GM18511 (cell line): Measurements from ENCODE around the gene KCNMB3.
"Not testable (repeated sequence)": the region's sequence is repeated elsewhere in the genome, so short reads cannot be mapped to it uniquely, and the experiment has no call there.

Experiments used
- ATAC-seq: cut with Tn5 transposase; IDR thresholded peaks from one replicate; pipeline ENCODE4 v1.9.1; 2021; ENCODE audit warnings: mild to moderate bottlenecking, moderate library complexity; ENCODE audit not compliant: unreplicated experiment

The KCNMB3 gene

DNA sequence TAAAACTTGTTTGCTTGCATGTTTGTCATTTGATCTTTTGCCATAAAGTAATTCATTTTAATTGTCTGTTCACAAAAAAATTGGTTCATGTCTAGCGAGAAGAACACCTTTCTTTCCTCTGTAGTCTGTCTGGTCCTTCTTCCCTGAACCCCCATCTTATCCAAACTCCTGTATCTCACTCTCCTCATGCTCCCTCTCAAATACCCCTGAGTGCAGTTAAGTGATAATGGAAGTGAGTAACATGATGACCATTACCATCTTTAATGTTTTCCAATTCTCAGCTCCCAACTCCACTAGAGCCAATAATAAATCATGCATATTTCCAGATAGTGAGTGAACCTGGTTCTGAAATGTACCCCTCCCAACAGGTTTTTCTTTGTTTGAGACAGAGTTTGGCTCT, 14.2 kb upstream of the KCNMB3 start:
- no peak for ATAC-seq

DNA sequence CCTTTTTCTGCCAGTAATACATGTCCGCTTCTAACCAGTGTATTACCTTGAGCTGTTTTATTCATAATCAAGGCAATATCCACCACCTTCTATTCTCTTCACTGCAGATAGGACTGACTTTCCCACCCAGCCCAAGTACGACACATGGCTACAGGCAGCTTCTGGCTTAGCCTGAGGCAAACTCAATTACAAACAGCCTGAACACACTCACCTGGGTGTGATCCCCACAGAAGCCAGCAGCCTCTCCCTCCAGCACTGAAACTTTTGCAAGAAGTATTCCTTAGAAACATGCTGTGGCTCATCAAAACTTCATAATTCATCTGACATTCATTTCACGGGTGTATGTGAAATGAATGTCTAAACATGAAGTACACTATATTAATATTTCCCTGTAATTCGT, 13.5 kb upstream of the KCNMB3 start:
- ATAC-seq: no peak

DNA sequence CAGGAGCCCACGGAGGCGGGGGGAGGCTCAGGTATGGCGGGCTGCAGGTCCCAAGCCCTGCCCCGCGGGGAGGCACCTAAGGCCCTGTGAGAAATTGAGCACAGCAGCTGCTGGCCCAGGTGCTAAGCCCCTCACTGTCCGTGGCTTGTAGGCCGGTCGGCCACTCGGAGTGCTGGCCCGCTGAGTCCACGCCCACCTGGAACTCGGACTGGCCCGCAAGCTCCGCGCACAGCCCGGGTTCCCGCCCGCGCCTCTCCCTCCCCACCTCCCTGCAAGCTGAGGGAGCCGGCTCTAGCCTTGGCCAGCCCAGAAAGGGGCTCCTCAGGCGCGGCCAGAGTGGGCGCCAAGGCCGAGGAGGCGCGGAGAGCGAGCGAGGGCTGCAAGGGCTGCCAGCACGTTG, 12.2 kb upstream of the KCNMB3 start:
- no peak for ATAC-seq

DNA sequence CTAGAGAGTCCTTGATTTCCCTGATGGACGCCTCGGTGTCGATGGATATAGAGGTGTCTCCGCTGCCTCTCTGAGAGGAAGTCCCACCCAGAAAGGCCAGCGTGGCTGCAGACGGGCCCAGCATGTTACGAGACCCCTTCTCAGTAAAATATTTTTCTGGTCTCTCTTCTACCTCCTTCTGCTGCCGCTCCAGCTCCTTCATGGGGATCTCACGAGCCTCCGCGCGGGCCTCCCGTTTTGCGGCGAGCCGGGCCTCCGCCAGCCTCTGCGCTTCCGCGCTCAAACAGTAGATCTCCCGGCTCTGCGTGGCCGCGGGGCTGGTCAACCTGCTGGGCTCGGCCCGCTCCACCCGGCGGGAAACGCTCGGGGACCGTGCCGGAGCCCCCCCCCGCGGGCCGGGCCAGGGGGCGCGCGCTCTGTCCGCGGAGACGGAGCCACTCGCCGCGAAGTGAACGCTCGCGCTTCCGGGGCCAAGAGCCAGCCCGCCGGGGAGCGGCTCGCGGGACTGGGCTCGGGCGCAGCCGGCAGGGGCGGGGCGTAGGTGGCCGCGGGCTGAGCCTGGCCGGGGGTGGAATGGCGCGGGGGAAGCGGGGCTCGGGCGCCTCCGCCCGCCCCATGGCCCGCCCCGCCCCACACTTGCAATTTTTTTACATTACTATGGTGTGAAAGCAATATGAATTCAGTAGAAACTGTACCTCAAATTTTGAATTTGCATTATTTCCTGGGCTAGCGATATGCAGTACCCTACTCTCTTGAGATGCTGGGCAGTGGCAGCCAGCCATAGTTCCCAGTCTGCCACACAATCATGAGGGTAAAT, 10.2 kb upstream of the KCNMB3 start:
- ATAC-seq: peak; percentile 91

DNA sequence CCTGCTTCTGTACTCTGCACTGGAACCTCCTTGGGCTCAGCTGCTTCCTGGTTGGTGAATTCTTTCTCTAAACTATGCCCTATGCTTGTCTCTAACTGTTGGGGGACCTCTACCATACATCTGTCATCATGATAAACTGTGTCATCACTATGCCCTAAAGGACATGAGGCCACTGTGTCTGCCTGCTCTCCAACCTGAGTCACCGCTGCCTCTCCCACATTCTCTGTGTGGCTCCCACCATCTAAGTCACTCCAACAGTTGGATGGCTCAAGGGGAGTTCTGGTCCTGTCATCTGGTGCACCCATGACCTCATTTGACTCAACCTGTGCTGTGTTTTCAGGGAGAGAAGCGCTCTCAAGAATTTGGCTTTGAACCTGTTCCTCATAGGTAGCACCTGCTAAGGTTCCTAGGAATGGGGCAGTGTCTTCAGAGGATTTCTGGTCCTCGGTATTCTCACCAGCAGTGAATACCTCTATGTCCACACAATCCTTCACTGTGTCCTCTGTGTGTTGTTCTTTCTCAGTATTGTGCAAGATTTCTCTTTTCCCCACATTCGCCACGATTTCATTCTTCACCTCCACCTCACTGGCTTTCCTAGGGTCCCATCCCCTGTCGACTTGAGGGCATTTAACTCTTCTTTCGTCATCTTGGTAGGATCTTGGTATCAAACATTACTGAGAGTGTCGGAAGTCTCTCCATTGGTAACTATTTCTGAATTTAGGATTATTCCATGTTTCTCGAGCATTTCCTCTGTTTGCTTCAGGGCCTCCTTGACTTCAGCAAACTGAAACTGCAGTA, 9.2 kb upstream of the KCNMB3 start:
- not testable (repeated sequence) for ATAC-seq

DNA sequence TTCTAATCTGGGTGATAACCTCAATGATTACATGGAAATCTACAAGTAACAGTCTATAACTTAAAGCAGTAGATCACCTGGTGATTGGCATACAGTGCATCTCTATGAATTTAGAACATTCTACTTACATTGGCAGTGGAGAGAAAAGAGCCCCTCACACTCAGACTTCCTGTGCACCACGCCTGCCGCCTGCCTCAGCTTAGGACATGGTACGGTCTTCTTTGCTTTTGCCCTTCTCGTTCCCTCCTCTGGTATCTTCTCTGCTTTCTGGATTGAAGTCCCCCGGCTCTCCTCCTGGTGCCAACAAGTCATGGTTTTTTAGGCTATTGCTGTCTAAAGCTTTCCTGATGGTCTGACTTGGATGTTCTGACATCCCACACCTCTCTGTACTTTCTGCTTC, 7.9 kb upstream of the KCNMB3 start:
- no peak for ATAC-seq

DNA sequence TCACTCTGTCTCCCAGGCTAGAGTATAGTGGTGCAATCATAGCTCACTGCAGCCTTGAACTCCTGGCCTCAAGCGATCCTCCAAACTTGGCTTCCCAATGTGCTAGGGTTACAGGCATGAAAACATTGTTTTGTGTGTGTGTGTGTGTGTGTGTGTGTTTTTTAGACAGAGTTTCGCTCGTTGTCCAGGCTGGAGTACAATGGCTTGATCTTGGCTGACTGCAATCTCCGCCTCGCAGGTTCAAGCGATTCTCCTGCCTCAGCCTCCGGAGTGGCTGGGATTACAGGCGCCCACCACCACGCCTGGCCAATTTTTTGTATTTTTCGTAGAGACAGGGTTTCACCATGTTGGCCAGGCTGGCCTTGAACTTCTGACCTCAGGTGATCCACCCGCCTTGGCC, 6.8 kb upstream of the KCNMB3 start:
- not testable (repeated sequence) for ATAC-seq

DNA sequence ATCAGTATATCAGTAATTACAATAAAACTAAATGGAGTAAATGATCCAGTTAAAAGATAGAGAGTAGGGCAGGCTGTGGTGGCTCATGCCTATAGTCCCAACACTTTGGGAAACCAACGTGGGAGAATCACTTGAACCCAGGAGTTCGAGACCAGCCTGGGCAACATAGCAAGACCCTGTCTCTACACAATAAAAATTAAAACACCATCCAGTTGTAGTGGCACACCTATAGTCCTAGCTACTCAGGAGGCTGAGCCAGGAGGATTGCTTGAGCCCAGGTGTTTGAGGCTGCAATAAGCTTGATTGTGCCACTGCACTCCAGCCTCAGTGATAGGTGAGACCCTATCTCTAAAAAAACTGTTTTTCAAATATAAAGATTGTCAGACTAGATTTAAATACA, 5.9 kb upstream of the KCNMB3 start:
- no peak for ATAC-seq

DNA sequence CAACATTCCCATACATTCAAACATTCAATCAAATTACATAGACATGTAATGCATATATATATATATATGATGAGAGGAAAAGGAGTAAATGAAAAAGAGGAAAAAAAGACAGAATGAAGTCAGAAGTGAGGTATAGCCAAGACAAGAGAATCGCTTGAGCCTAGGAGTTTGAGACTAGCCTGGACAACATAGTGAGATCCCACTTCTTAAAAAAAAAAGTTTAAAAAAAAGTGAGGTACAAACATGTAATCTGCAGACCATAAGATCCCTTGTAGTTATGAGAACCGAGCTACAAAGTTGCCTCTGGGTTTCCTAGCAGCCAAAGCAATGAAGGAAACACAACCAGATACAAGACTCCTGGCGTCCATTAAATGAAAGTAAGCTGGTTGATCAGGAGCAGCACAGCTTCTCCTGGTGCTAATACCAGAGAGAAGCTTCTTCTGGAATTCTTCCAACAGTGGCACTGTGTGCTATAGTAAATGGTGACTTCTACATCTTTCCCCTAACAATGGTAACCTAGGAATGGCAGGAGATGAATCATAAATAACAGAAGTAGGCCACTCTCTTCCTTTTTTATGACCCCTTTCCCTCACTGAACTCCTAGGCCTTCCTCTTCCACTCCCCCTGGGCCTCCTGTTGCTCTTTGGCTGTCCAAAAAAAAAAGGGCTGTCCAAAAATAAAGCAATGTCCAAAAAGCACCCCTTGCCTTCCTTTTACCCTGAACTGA, 3.5 kb downstream of the KCNMB3 start:
- no peak for ATAC-seq

DNA sequence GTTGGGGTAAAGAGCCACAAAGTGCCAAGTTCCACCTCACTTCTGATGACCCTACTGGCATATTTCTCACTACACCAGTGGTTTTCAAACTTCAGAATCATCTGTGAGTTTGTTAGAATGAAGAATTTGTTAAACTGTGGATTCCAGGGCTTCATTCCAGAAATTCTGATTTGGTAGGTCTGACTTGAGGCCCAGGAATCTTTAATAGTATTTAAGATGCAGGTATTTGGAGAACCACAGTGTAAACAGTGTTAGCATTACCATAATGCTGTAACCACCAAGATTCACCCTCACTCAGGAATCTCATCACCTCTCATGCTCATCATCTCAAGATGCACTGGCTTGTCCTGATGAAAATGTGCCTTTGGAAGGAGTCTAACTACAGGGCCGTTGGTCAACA, 6.0 kb downstream of the KCNMB3 start:
- no peak for ATAC-seq

DNA sequence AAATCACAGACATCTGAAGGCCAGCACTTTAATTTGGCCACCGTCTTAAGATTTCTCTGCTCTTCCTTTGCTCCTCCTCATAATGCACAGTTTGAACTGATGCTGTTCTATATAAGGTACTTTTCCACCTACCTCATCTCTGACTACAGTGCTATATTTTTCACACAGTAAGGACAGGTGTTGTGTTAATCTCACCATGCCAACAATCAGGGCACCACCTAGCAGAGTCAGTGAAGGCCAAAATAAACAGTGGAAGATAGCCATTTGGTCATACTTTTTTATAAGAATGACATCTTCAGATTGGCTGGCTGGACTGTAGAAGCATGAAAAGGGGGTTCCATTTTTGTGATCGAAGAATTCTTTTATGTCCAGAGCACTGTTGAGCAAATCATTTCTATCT, 8.1 kb downstream of the KCNMB3 start:
- ATAC-seq: not testable (repeated sequence)

DNA sequence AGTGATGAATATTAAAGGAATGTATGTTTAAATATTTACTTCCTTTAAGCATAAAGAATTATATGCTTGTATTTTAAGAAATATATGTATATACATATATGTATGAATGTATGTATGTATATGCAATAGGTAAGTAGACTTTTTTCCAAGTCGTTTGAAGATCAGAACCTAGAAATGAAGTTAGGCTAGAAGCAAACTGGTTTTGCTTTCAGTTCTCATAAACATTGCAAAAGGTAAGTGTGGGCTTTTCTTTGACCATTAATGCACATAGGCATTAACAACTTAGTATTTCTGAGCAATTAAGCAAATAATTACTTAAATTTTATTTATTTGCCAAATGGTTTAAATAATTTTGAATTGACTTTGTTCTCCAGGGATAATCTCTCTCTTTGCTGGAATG, 10.6 kb downstream of the KCNMB3 start:
- ATAC-seq: peak; percentile 44

DNA sequence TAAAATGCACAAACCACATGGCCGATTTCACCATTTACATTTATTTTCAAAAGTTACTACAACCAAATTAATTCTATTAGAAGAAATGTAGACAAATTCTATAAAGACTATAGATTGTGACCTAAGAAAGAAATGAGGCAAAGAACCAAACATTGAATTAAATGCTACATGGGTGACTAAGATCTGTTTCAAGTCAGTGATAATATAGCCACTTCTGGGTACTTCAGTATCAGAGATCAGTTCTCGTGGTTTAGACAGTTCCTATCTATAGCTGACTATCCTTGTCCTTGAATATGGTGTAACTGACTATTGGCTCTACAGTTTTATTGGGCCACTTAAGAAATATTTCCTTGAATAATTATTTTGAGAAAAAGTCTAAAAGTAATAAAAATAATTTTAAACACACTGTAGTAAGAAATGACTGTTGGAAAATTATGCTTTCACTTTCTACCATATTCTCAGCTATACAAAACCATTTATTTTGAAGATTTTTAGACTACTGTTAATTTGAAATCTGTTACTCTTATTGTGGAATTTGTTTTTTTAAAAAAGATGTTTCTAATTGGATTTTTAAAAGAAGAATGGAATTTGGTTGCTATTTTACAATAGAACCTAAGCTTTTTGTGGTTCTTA, 14.1 kb downstream of the KCNMB3 start:
- ATAC-seq: peak; percentile 83

DNA sequence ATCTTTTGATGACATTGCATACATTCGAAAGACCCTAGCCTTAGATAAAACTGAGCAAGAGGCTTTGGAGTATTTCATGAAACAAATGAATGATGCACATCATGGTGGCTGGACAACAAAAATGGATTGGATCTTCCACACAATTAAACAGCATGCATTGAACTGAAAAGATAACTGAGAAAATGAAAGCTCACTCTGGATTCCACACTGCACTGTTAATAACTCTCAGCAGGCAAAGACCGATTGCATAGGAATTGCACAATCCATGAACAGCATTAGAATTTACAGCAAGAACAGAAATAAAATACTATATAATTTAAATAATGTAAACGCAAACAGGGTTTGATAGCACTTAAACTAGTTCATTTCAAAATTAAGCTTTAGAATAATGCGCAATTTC, 16.7 kb downstream of the KCNMB3 start:
- no peak for ATAC-seq

DNA sequence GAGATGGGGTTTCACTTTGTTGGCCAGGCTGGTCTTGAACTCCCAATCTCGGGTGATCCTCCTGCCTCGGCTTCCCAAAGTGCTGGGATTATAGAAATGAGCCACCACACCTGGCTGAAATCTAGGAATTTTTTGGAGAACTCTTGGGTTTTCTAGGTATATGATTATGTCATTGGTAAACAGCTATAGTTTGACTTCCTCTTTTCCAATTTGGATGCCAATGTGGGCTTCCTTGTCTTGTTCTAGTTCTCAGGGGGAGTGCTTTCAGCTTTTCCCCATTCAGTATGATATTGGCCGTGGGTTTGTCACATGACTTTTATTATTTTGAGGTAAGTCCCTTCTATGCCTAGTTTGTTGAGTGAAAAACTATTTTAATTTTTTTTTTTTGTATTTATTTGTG, 17.9 kb downstream of the KCNMB3 start:
- ATAC-seq: no peak

DNA sequence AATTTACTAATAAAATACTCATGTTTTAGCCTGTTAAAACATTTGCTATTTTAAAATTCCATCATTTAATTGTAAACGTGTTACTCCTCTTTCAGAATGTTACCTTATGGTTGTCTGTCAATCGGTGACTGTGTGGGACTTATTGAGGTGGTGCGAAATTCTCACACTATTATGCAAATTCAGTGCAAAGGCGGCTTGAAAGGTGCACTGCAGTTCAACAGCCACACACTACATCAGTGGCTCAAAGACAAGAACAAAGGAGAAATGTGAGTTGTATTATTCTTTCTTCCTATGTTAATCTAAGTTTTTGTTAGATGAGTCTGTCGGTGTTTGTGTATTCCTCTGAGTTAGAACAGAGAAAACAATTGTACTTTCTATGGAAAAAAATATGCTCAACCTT, 21.7 kb downstream of the KCNMB3 start:
- ATAC-seq: no peak

DNA sequence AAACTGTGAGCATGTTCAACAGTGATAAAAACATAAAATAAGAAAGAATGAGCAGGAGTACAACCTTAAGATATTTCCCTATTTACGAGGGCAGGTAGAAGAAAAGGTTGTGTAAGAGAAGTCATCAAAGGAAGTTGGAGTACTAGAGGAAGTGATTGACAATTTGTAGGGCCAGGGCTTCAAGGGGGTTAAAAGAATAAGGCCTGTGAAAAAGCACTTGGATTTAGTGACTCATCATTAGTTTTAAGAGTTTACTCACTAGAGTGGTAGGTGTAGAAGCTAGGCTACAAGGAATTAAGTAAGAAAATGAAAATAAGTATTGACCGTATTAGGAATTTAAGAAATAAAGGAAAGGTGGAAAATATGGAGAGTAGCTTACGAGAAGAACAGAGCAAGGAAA, 23.6 kb downstream of the KCNMB3 start:
- no peak for ATAC-seq

DNA sequence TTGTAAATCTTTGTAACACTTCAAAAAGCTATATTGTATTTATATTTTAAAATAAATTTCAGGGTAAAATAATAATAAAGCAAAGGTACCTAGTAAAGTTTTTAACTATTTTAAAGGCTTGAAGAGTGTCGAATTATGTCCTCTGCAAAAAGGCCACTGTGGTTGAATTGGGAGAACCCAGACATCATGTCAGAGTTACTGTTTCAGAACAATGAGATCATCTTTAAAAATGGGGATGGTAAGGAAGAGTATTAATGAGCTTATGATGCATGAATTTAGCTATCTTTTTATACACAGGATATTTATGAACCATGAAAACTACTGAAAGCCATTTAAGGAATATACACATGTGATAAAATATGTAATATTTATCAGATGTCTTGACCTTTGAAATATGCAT, 26.3 kb downstream of the KCNMB3 start:
- ATAC-seq: no peak

DNA sequence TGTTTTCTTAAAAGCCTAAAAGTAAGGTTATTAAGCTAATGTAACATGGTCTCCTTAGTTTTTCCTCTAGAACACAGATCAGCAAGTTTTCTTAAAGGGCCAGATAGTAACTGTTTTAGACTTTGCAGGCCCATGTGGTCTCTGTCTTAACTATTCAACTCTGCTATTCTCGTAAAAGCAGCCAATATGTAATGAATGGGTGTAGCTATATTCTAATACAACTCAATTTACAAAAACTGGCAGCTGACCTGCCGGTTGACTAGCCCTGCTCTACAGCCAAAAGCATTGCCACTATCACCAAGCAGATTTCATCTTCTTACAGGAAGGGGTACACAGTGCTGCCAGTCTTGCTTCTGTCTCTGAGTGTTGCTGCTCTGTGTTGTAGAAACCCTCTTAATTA, 27.4 kb downstream of the KCNMB3 start:
- no peak for ATAC-seq

DNA sequence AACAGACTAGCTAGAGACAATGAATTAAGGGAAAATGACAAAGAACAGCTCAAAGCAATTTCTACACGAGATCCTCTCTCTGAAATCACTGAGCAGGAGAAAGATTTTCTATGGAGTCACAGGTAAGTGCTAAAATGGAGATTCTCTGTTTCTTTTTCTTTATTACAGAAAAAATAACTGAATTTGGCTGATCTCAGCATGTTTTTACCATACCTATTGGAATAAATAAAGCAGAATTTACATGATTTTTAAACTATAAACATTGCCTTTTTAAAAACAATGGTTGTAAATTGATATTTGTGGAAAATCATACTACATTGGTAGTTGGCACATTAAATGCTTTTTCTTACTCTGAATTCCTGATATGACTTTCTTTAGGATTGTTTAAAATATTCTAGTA, 32.7 kb downstream of the KCNMB3 start:
- not testable (repeated sequence) for ATAC-seq

DNA sequence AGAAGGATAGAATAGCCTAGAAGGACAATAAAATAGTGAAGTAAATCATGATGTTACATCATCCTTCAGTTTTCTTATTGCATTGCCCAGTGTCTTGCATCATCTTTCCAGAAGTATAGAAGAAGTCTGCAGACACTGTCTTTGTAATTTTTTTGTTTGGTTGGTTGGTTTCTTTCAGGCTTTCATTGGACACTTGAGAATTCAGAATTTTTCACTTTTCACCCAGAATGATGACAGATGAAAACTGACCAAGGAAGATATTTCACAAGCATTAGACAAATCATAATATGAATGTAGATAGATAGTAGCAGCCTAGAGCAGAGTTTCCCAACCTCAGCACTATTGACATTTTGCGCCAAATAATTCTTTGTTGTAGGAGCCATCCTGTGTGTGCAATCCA, 35.4 kb downstream of the KCNMB3 start:
- not testable (repeated sequence) for ATAC-seq
